Panc1 (cell line): Measurements from ENCODE around the gene PRSS21.

Source experiments
- CTCF ChIP-seq: fragments of 450-650 bp; IDR thresholded peaks from 2 replicates; pipeline ENCODE4 v1.5.1; 2017; ENCODE audit warnings: mild to moderate bottlenecking
- POLR2AphosphoS5 ChIP-seq: IDR thresholded peaks from 2 replicates; pipeline ENCODE4 v1.6.1; 2012; ENCODE audit warnings: mild to moderate bottlenecking, low read depth, low read length, moderate library complexity
- SIN3A ChIP-seq: IDR thresholded peaks from 2 replicates; pipeline ENCODE4 v1.6.1; 2012; ENCODE audit warnings: low read depth, mild to moderate bottlenecking, low read length, moderate library complexity, borderline replicate concordance; ENCODE audit not compliant: insufficient read depth
- TCF7L2 ChIP-seq: IDR thresholded peaks from 2 replicates; pipeline ENCODE4 v1.6.1; 2011; ENCODE audit warnings: mild to moderate bottlenecking, low read depth, low read length, inconsistent platforms
- TF ChIP-seq, protein P1 (sequence below), 2 experiments: IDR thresholded peaks; 2 replicates each; pipeline ENCODE4 v1.6.1; 2011 to 2012; ENCODE audit warnings: low read depth in 2 of 2, control low read depth in 1 of 2, low read length in 1 of 2, mild to moderate bottlenecking in 1 of 2, moderate library complexity in 1 of 2; ENCODE audit not compliant: insufficient read depth in 1 of 2

- TF ChIP-seq CTCF (no peak), POLR2AphosphoS5 (no peak), SIN3A (no peak), TCF7L2 (no peak)
- TF ChIP-seq, protein P1, sequence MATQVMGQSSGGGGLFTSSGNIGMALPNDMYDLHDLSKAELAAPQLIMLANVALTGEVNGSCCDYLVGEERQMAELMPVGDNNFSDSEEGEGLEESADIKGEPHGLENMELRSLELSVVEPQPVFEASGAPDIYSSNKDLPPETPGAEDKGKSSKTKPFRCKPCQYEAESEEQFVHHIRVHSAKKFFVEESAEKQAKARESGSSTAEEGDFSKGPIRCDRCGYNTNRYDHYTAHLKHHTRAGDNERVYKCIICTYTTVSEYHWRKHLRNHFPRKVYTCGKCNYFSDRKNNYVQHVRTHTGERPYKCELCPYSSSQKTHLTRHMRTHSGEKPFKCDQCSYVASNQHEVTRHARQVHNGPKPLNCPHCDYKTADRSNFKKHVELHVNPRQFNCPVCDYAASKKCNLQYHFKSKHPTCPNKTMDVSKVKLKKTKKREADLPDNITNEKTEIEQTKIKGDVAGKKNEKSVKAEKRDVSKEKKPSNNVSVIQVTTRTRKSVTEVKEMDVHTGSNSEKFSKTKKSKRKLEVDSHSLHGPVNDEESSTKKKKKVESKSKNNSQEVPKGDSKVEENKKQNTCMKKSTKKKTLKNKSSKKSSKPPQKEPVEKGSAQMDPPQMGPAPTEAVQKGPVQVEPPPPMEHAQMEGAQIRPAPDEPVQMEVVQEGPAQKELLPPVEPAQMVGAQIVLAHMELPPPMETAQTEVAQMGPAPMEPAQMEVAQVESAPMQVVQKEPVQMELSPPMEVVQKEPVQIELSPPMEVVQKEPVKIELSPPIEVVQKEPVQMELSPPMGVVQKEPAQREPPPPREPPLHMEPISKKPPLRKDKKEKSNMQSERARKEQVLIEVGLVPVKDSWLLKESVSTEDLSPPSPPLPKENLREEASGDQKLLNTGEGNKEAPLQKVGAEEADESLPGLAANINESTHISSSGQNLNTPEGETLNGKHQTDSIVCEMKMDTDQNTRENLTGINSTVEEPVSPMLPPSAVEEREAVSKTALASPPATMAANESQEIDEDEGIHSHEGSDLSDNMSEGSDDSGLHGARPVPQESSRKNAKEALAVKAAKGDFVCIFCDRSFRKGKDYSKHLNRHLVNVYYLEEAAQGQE (IDR thresholded peaks at IDR 0.05; ENCODE audit: insufficient read depth in 1 of 2, low read depth in 2 of 2, low read length in 1 of 2): no peak
These were observed 39.8 kb downstream of the PRSS21 start for GRCh38 chr16:2856686-2857450.
